WTC11 (cell line): ENCODE measurements around the gene HNRNPA0.

Experiments used
- CTCF ChIP-seq: fragments of 200-600 bp; IDR thresholded peaks from 2 replicates; pipeline ENCODE4 v1.8.0; 2022; ENCODE audit warnings: antibody characterized with exemption
- FOXK1 ChIP-seq: sonication (generic); formaldehyde crosslinking; IDR thresholded peaks from 2 replicates; pipeline ENCODE4 v1.8.0; 2022; ENCODE audit warnings: mild to moderate bottlenecking, moderate library complexity, missing genetic modification reagents
- USF1 ChIP-seq: sonication (generic); formaldehyde crosslinking; IDR thresholded peaks from 2 replicates; pipeline ENCODE4 v1.8.0; 2022; ENCODE audit warnings: mild to moderate bottlenecking, missing genetic modification reagents
- TF ChIP-seq, protein P1 (sequence below): sonication (generic); formaldehyde crosslinking; IDR thresholded peaks from 2 replicates; pipeline ENCODE4 v1.8.0; 2023; ENCODE audit warnings: missing genetic modification reagents, mild to moderate bottlenecking, borderline replicate concordance

GRCh38 chr5:137716337-137716736 lies 37.8 kb downstream of the HNRNPA0 start:
- TF ChIP-seq CTCF (no peak), FOXK1 (CRISPR knock-in tag) (no peak), USF1 (no peak)
- TF ChIP-seq, protein P1, sequence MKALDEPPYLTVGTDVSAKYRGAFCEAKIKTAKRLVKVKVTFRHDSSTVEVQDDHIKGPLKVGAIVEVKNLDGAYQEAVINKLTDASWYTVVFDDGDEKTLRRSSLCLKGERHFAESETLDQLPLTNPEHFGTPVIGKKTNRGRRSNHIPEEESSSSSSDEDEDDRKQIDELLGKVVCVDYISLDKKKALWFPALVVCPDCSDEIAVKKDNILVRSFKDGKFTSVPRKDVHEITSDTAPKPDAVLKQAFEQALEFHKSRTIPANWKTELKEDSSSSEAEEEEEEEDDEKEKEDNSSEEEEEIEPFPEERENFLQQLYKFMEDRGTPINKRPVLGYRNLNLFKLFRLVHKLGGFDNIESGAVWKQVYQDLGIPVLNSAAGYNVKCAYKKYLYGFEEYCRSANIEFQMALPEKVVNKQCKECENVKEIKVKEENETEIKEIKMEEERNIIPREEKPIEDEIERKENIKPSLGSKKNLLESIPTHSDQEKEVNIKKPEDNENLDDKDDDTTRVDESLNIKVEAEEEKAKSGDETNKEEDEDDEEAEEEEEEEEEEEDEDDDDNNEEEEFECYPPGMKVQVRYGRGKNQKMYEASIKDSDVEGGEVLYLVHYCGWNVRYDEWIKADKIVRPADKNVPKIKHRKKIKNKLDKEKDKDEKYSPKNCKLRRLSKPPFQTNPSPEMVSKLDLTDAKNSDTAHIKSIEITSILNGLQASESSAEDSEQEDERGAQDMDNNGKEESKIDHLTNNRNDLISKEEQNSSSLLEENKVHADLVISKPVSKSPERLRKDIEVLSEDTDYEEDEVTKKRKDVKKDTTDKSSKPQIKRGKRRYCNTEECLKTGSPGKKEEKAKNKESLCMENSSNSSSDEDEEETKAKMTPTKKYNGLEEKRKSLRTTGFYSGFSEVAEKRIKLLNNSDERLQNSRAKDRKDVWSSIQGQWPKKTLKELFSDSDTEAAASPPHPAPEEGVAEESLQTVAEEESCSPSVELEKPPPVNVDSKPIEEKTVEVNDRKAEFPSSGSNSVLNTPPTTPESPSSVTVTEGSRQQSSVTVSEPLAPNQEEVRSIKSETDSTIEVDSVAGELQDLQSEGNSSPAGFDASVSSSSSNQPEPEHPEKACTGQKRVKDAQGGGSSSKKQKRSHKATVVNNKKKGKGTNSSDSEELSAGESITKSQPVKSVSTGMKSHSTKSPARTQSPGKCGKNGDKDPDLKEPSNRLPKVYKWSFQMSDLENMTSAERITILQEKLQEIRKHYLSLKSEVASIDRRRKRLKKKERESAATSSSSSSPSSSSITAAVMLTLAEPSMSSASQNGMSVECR (CRISPR knock-in tag), result no peak
